ENCODE measurements around the gene SLF1. TPM values are rescaled to one million over a fixed set of nuclear protein-coding genes. Genes with fewer than 3 reads are reported as not detected.
A peak's percentile ranks its signal among the peaks of the same experiment; 100 is the strongest.
"Not testable (repeated sequence)": the region's sequence is repeated elsewhere in the genome, so short reads cannot be mapped to it uniquely, and the experiment has no call there.

SLF1 gene
- total RNA-seq: 12.7 and 13.7 TPM in 2 replicates

DNA sequence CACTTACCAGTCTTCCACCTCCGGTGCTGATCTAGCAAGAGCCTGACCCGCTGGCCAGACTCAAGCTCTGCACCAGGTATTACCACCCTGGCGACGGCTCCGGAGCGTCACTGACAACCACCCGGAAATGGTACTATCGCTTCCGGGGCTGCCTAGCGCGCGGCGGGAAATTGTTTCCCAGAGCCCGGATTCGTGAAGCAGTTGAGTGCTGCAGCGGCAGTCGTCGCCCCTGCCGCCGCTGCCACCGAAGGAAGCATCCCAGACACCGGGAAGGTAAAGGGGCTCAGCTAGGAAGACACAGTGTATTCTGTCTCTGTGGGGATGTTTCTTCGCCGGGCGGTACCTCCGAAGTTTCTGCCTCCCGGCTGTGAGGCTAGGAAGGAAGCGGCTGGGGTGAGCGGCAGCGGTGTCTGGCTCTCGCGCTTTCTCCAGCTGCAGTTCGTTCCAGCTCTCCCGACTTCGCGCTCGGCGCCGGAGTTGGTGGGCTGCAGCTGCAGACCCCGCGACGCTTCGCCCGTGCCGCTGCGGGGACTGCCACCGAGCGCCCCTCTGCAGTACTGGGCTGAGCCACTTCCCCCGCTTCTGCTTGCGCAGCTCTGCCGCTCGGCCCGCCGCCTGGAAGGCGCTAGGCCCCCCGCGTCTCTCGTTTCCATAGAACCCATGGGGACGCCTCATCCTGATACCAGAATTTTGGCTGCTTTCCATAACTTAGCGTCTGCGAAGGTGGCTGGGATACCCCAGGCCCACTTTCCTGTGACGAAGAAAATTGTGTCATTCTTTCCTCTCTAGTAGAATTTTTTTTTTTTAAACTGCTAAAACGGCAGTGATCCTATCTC, at the start of gene SLF1, which contains the start of gene KIAA0825:
SLF1 (plus strand) TSS at position 177 of the 836 bp plus-strand sequence. CDS start 10,142 bp downstream, outside the sequence.
KIAA0825 (minus strand) TSS at position 112 of the 836 bp plus-strand sequence. CDS start 81,478 bp downstream, outside the sequence.
- DNase-seq (ENCODE audit: low spot score): peak; percentile 83
- H3K36me3 Mint-ChIP-seq (ENCODE audit: low read depth): peaks cover 4% of the 10 kb centered on the region
- H3K4me3 Mint-ChIP-seq (ENCODE audit: low read depth): peak within 1 kb of the TSS; percentile 97
- peaks cover 37% of the 10 kb centered on the region for H3K4me1 Mint-ChIP-seq (ENCODE audit: low read depth)
- intact Hi-C loops (cut with micrococcal nuclease): loop anchor here (1.0 to 10.0 kb wide), 4 partner anchors 84 to 175 kb away; no protein-coding TSS in a partner anchor
- H3K9me3 Mint-ChIP-seq: no peaks in the 10 kb centered on the region
- no peaks in the 10 kb centered on the region for H3K27me3 Mint-ChIP-seq (ENCODE audit: low read depth)
- peak within 1 kb of the TSS; percentile 96 for H3K27ac Mint-ChIP-seq

DNA sequence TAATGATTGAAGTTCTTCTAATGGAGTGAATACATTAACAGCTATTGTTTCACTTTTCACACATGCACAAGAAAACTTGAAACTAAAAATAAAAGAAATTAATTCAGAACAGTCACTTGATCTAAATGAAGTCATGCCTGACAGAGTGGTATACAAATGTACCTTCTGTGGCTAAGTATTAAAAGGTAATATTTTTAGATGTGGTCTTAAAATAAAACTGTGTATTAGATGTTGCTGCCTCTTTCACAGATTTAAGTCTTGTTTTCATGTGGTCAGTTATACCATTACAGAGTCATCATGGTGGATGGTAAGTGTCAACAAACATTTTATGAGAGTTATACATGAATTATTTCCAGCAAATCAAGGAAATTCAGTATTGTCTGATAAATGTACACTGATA, 47.1 kb upstream of the SLF1 start:
- Mint-ChIP-seq H3K9me3 (no peaks in the 10 kb centered on the region), H3K27me3 (ENCODE audit: low read depth) (no peaks in the 10 kb centered on the region), H3K4me1 (ENCODE audit: low read depth) (peaks cover 17% of the 10 kb centered on the region), H3K36me3 (ENCODE audit: low read depth) (peaks cover 15% of the 10 kb centered on the region), H3K27ac (no peak overlapping the region), H3K4me3 (ENCODE audit: low read depth) (no peak overlapping the region)
- intact Hi-C loops (cut with micrococcal nuclease): no loop called here
- no peak for DNase-seq (ENCODE audit: low spot score)

DNA sequence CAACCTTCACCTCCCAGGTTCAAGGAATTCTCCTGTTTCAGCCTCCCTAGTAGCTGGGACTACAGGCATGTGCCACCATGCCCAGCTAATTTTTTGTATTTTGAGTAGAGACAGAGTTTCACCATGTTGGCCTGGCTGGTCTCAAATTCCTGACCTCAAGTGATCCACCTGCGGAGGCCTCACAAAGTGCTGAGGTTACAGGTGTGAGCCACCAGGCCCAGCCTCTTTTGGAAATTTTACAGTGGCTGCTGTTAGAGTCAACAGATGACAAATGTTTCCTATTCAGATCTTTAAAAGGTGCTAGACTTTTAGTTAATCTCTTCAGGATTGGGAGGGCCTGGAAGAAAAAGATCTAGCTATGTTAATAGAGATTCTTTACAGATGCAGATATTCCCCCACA, 45.1 kb upstream of the SLF1 start:
- DNase-seq (ENCODE audit: low spot score); H3K4me3 Mint-ChIP-seq (ENCODE audit: low read depth); H3K9me3 Mint-ChIP-seq; H3K27me3 Mint-ChIP-seq (ENCODE audit: low read depth); H3K27ac Mint-ChIP-seq; intact Hi-C loops (cut with micrococcal nuclease): not testable (repeated sequence)
- Mint-ChIP-seq H3K36me3 (ENCODE audit: low read depth) (peaks cover 15% of the 10 kb centered on the region), H3K4me1 (ENCODE audit: low read depth) (peaks cover 31% of the 10 kb centered on the region)

DNA sequence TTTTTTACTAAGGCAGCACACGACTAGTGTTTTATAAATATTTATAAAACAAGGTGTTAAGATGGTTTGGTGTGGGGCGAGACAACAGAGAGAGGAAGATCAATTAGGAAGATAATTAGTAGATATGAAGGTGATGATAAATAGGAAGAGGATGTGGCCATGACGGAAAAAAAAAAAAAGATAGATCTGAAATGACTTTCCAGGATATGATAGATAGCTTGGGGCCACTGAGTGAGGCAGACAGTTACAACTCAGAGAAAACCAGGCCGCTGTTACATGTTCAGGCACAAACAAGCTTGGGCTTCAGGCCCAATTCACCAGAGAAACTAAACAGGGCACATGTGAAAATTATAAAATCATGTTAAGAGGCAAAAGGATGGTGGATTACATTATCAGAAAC, 43.3 kb upstream of the SLF1 start:
- intact Hi-C loops (cut with micrococcal nuclease): loop anchor here (5.0 kb wide), 1 partner anchor 217 kb away; no protein-coding TSS in a partner anchor
- peaks cover 15% of the 10 kb centered on the region for H3K36me3 Mint-ChIP-seq (ENCODE audit: low read depth)
- no peaks in the 10 kb centered on the region for H3K27me3 Mint-ChIP-seq (ENCODE audit: low read depth)
- H3K27ac Mint-ChIP-seq: peak overlapping the region; percentile 52
- peak overlapping the region; percentile 9 for H3K4me3 Mint-ChIP-seq (ENCODE audit: low read depth)
- peaks cover 32% of the 10 kb centered on the region for H3K4me1 Mint-ChIP-seq (ENCODE audit: low read depth)
- H3K9me3 Mint-ChIP-seq: no peaks in the 10 kb centered on the region
- DNase-seq (ENCODE audit: low spot score): no peak

DNA sequence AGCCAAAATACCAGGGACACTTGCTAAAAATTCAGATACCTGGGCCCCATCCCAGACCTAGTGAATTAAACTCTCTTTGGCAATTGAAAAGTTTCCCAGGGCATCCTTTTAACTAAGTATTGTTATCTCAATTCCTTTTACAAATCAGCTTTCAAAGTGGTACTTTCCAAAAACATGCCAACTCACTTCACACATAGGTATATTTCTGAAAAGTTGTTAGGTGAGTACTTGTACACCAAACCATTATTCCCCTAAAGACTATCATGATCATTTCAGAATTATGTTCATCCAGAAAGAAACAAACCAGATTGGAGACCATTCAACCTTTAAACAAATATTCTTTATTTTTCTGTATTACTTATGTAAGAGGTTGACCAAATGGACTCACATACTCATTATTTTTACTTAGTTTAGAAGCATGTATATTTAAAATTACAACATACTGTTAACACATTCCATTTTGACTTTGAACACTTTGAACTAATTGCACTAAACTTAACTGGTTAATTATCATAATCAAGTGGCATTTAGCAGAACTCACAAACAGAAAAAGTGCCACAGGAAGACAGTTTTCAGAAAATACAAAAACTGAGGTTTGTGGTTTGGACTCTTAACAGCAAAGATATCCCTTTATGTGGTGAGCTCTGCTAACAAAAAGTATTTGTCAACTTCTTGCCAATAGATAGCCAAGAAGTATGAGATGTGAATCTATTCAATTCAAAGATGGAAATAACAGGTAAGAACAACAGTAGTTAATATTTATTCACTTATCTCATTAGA, 40.8 kb upstream of the SLF1 start:
- Mint-ChIP-seq H3K27me3 (ENCODE audit: low read depth) (peaks cover 2% of the 10 kb centered on the region), H3K36me3 (ENCODE audit: low read depth) (peaks cover 15% of the 10 kb centered on the region), H3K4me1 (ENCODE audit: low read depth) (peaks cover 32% of the 10 kb centered on the region), H3K27ac (no peak overlapping the region), H3K4me3 (ENCODE audit: low read depth) (no peak overlapping the region), H3K9me3 (no peaks in the 10 kb centered on the region)
- intact Hi-C loops (cut with micrococcal nuclease): loop anchor here (5.0 kb wide), 1 partner anchor 215 kb away; no protein-coding TSS in a partner anchor
- DNase-seq (ENCODE audit: low spot score): no peak

DNA sequence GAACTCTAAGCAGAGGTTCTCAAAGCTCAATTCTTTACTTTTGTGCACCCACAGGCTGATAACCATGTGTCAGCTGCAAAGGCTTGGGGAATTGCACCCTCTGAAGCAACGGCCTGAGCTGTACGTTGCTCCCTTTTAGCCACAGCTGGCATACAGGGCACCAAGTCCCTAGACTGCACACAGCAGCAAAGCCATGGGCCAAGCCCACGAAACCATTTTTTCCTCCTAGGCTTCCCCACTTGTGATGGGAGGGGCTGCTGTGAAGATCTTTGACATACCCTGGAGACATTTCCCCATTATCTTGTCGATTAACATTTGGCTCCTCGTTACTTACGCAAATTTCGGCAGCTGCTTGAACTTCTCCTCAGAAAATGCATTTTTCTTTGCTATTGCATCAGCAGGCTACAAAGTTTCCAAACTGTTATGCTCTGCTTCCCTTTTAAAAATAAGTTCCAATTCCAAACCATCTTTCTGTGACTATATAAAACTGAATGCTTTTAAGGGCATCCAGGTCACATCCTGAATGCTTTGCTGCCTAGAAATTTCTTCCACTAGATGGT, 23.1 kb upstream of the SLF1 start:
- intact Hi-C loops (cut with micrococcal nuclease): no loop called here
- H3K4me3 Mint-ChIP-seq (ENCODE audit: low read depth): no peak overlapping the region

DNA sequence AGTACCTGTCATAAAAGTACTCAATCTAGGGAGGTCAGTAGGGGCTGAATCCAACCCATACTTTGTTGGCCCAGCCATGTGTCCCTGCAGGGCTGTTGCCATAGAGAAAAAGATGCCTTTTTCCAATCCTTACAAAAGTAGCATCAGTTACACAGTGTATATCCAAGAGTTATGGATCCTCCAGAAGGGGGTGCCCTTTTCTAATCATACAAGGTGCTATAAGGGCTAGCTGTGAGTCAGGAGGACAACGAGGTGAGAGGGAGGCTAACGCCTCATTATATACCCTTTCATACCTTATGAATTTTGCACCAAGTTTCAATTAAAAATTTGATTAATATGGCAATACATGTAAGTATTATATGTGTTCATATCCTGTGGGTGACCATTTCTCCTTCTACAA, 4.9 kb upstream of the SLF1 start:
- no peak for DNase-seq (ENCODE audit: low spot score)
- no peak overlapping the region for H3K27ac Mint-ChIP-seq
- H3K4me3 Mint-ChIP-seq (ENCODE audit: low read depth): no peak overlapping the region
- no peaks in the 10 kb centered on the region for H3K36me3 Mint-ChIP-seq (ENCODE audit: low read depth)
- intact Hi-C loops (cut with micrococcal nuclease): loop anchor here (1.0 to 10.0 kb wide), 2 partner anchors 89 to 125 kb away; no protein-coding TSS in a partner anchor
- no peaks in the 10 kb centered on the region for H3K27me3 Mint-ChIP-seq (ENCODE audit: low read depth)
- H3K4me1 Mint-ChIP-seq (ENCODE audit: low read depth): peaks cover 16% of the 10 kb centered on the region
- no peaks in the 10 kb centered on the region for H3K9me3 Mint-ChIP-seq

More for the DNA sequence above, 23.1 kb upstream of the SLF1 start:
- H3K27ac Mint-ChIP-seq: no peak overlapping the region
- no peaks in the 10 kb centered on the region for H3K4me1 Mint-ChIP-seq (ENCODE audit: low read depth)
- peaks cover 6% of the 10 kb centered on the region for H3K27me3 Mint-ChIP-seq (ENCODE audit: low read depth)
- no peak for DNase-seq (ENCODE audit: low spot score)
- peaks cover 6% of the 10 kb centered on the region for H3K9me3 Mint-ChIP-seq
- no peaks in the 10 kb centered on the region for H3K36me3 Mint-ChIP-seq (ENCODE audit: low read depth)

DNA sequence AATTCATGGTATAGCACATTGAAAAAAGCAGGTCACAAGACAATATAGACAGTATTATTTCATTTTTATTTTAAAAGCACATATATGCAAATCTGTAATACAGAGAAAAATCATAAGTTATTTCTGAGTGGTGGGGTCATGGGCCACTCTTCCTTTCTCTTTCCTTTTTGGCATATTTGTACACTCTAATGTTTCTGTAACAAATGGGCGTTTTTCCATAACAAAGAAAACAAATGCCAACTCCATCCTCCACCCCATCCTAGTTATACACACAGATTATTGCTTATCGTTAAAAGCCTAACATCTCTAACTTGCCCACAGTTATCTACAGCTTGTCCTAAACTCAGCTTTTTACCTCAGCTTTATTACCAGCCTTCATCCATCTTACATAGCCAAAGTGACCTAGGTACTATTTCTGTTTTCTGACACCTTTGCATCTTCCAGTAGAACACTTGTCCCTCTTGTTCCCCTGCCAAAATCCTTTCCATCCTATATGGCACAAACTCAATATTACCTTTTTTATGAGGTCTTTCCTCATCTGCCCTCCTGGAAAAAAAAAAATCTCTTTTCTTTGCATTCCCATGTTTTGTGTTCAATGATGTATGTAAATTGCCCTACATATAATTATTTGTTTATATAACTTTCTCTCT, 4.2 kb upstream of the SLF1 start:
- Mint-ChIP-seq H3K27ac (no peak overlapping the region), H3K9me3 (no peaks in the 10 kb centered on the region), H3K27me3 (ENCODE audit: low read depth) (no peaks in the 10 kb centered on the region), H3K4me3 (ENCODE audit: low read depth) (no peak overlapping the region), H3K4me1 (ENCODE audit: low read depth) (peaks cover 18% of the 10 kb centered on the region), H3K36me3 (ENCODE audit: low read depth) (no peaks in the 10 kb centered on the region)
- intact Hi-C loops (cut with micrococcal nuclease): loop anchor here (10.0 kb wide), 1 partner anchor 89 kb away; no protein-coding TSS in a partner anchor
- no peak for DNase-seq (ENCODE audit: low spot score)

DNA sequence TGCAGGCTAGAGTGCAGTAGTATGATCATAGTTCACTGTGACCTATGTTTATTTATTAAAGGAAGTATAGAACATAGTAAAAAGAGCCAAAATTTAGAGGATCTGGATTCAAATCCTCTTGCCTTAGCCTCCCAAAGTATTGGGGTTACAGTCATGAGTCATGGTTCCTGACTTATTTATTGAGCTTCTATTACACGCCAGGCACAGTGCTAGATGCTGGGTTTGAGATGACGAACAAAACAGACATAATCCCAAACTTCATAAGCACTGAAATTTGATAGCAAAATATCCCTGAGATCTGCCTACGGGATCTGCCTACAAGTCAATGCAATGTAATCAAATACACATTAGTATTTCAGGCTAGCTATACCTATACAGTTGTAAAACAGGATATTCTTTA, 2.6 kb upstream of the SLF1 start:
- Mint-ChIP-seq H3K27ac (no peak overlapping the region), H3K4me3 (ENCODE audit: low read depth) (no peak overlapping the region), H3K27me3 (ENCODE audit: low read depth) (no peaks in the 10 kb centered on the region), H3K9me3 (no peaks in the 10 kb centered on the region), H3K36me3 (ENCODE audit: low read depth) (no peaks in the 10 kb centered on the region), H3K4me1 (ENCODE audit: low read depth) (peaks cover 23% of the 10 kb centered on the region)
- DNase-seq (ENCODE audit: low spot score): no peak
- intact Hi-C loops (cut with micrococcal nuclease): loop anchor here (5.0 to 10.0 kb wide), 2 partner anchors 86 to 91 kb away; no protein-coding TSS in a partner anchor

DNA sequence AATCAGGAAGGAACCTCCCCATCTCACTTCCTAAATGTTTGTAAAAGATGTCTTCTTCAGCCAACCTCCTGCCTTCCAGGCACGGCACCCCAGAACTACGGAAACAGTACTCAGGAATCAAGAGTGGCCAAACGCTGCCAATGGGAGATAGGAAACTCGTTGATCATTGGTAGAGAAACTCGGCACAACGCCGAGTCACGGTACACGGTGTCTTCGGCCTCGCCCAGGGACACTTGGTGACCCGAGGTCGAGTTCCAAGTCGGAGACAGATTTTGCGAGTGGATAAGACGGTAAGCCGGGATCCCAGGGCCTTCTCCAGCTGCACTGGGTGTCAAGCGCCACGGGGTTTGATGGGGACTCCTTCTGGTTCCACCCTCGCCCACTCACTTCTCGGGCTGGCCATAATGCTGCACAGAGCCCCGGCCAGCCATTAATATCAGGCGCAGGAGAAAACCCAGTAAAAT, 408 bp upstream of the SLF1 start:
- Mint-ChIP-seq H3K36me3 (ENCODE audit: low read depth) (peaks cover 4% of the 10 kb centered on the region), H3K27ac (peak overlapping the region; percentile 96), H3K4me3 (ENCODE audit: low read depth) (peak overlapping the region; percentile 97), H3K4me1 (ENCODE audit: low read depth) (peaks cover 34% of the 10 kb centered on the region), H3K27me3 (ENCODE audit: low read depth) (no peaks in the 10 kb centered on the region), H3K9me3 (no peaks in the 10 kb centered on the region)
- intact Hi-C loops (cut with micrococcal nuclease): loop anchor here (1.0 to 10.0 kb wide), 4 partner anchors 84 to 175 kb away; no protein-coding TSS in a partner anchor
- peak; percentile 31 for DNase-seq (ENCODE audit: low spot score)

DNA sequence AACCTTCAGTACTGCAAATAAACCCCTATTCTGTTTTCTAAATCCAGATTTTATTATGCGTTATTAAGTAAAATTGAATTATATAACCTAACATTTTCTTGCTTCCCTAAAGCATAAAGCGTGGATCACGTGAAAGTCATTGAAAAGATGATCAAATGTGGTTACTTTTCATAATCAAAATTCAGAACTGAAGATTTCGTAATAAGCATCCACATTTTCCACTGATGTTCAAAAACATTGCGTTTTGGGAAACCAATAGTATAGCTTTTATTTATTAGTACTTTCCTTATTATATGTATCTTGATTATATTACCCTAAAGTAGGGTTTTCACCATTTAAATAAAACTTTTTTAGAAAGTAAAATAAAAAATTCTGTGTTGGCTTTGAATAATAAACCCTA, 1.8 kb downstream of the SLF1 start:
- DNase-seq (ENCODE audit: low spot score): no peak
- no peaks in the 10 kb centered on the region for H3K9me3 Mint-ChIP-seq
- peaks cover 4% of the 10 kb centered on the region for H3K36me3 Mint-ChIP-seq (ENCODE audit: low read depth)
- no peak overlapping the region for H3K27ac Mint-ChIP-seq
- H3K4me3 Mint-ChIP-seq (ENCODE audit: low read depth): peak overlapping the region; percentile 97
- no peaks in the 10 kb centered on the region for H3K27me3 Mint-ChIP-seq (ENCODE audit: low read depth)
- intact Hi-C loops (cut with micrococcal nuclease): no loop called here
- peaks cover 37% of the 10 kb centered on the region for H3K4me1 Mint-ChIP-seq (ENCODE audit: low read depth)

DNA sequence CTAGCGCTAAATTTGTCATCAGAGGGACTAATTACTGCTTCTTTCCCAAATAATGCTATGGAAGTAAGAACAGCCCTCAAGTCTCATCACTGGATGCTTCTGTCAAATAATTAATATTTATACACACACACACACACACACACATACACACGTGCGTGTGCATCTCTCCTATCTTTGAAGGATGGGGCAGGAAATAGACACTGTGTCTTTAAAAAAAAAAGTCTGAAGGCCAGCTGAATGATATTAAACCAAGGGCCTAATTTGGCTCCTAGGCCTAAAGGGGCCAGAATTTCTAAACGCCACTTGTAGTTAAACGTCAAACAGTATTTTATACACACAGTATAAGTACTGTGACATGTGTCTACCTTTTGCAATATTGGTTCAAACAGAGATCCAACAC, 3.3 kb downstream of the SLF1 start:
- Mint-ChIP-seq H3K4me1 (ENCODE audit: low read depth) (peaks cover 37% of the 10 kb centered on the region), H3K4me3 (ENCODE audit: low read depth) (no peak overlapping the region)

More for the DNA sequence above, 3.3 kb downstream of the SLF1 start:
- H3K36me3 Mint-ChIP-seq (ENCODE audit: low read depth): peaks cover 4% of the 10 kb centered on the region
- no peak overlapping the region for H3K27ac Mint-ChIP-seq
- H3K9me3 Mint-ChIP-seq: no peaks in the 10 kb centered on the region
- no peak for DNase-seq (ENCODE audit: low spot score)
- intact Hi-C loops (cut with micrococcal nuclease): no loop called here
- H3K27me3 Mint-ChIP-seq (ENCODE audit: low read depth): no peaks in the 10 kb centered on the region

Measured in activated T-helper 2 cell treated with anti-CD3 and anti-CD28 coated beads, Interferon-gamma antibody, Interleukin-2, Interleukin-4, amounts not matched to agents 10 μg/mL and 5 μg/mL and 100 μg/mL, durations not matched to agents 14 hours and 24 hours and 36 hours (primary cell).